DND-41 (cell line): ENCODE measurements around the gene TTLL10.
A peak's percentile ranks its signal among the peaks of the same experiment; 100 is the strongest.

ENCODE experiments used
- ATAC-seq: fragments of 200-7000 bp; cut with Tn5 transposase; 3 replicates; pipeline ENCODE4 v1.9.1; 2021; ENCODE audit warnings: low read depth; ENCODE audit not compliant: insufficient read depth
- DNase-seq: peaks from one replicate; pipeline ENCODE4 v3.0.0-alpha.2; 2020
- H2AFZ ChIP-seq: 2 replicates; pipeline ENCODE4 v1.6.0; 2012; ENCODE audit warnings: low read depth, low read length
- H3K27ac ChIP-seq: 2 replicates; pipeline ENCODE4 v1.5.1; 2012; ENCODE audit warnings: low read length, inconsistent platforms
- H3K27me3 ChIP-seq: fragments of 200-600 bp; sonication (generic); 2 replicates; pipeline ENCODE4 v1.6.0; 2012; ENCODE audit warnings: low read length, mild to moderate bottlenecking, inconsistent platforms; ENCODE audit not compliant: insufficient read depth, poor library complexity
- H3K36me3 ChIP-seq: 2 replicates; pipeline ENCODE4 v1.5.1; 2012; ENCODE audit warnings: low read length, inconsistent platforms; ENCODE audit not compliant: insufficient read depth
- H3K4me1 ChIP-seq: 2 replicates; pipeline ENCODE4 v1.5.1; 2012; ENCODE audit warnings: mild to moderate bottlenecking, low read length; ENCODE audit not compliant: insufficient read depth
- H3K4me2 ChIP-seq: 2 replicates; pipeline ENCODE4 v1.6.0; 2012; ENCODE audit warnings: mild to moderate bottlenecking, moderate library complexity, low read length, inconsistent platforms; ENCODE audit not compliant: insufficient read depth
- H3K4me3 ChIP-seq, 2 experiments: fragments of 200-600 bp in 1 of 2; shearing (Covaris generic) in 1 of 2; 2 replicates each; pipeline ENCODE4 v1.5.1; 2012 to 2016; ENCODE audit warnings: inconsistent platforms in 2 of 2, low read length in 2 of 2, mild to moderate bottlenecking in 2 of 2, low read depth in 1 of 2, moderate library complexity in 1 of 2
- H3K79me2 ChIP-seq: 2 replicates; pipeline ENCODE4 v1.6.0; 2012; ENCODE audit warnings: low read length, inconsistent platforms; ENCODE audit not compliant: insufficient read depth
- H3K9ac ChIP-seq: 2 replicates; pipeline ENCODE4 v1.6.0; 2012; ENCODE audit warnings: low read depth, mild to moderate bottlenecking, inconsistent platforms, low read length, moderate library complexity
- H3K9me3 ChIP-seq: 2 replicates; pipeline ENCODE4 v1.5.1; 2012; ENCODE audit warnings: low read length, moderate library complexity, mild to moderate bottlenecking, inconsistent platforms; ENCODE audit not compliant: insufficient read depth, severe bottlenecking
- H4K20me1 ChIP-seq: 2 replicates; pipeline ENCODE4 v1.6.0; 2012; ENCODE audit warnings: low read length; ENCODE audit not compliant: insufficient read depth
- EZH2 ChIP-seq: IDR thresholded peaks from 3 replicates; pipeline ENCODE4 v1.6.1; 2012; ENCODE audit warnings: borderline replicate concordance, low read depth, mild to moderate bottlenecking, moderate library complexity, low read length, inconsistent platforms; ENCODE audit not compliant: severe bottlenecking
- TF ChIP-seq, protein P1 (sequence below): IDR thresholded peaks from 2 replicates; pipeline ENCODE4 v1.5.1; 2012; ENCODE audit warnings: borderline replicate concordance, low read length, moderate library complexity, mild to moderate bottlenecking; ENCODE audit not compliant: poor library complexity, severe bottlenecking; ENCODE audit errors: extremely low read depth

TTLL10 gene

DNA sequence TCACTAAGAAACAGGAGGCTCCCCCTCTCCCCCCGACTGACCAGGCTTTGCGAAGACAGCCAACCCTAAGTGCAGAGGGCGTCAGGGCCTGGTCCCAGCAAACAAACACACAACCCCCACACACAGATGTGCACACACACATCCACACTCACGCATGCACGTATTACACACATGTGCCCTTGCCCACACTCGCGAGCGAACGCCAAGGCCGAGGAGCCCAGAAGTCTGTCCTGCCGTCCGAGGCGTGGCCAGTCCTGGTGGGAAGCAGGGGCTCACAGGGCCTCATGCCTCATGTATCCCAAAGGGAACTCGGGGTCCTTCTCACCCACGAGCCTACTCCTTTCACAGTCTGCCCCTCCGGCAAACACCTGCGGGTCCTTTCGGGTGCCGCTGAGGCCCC lies 56.1 kb downstream of the TTLL10 start:
- TF ChIP-seq, protein P1, sequence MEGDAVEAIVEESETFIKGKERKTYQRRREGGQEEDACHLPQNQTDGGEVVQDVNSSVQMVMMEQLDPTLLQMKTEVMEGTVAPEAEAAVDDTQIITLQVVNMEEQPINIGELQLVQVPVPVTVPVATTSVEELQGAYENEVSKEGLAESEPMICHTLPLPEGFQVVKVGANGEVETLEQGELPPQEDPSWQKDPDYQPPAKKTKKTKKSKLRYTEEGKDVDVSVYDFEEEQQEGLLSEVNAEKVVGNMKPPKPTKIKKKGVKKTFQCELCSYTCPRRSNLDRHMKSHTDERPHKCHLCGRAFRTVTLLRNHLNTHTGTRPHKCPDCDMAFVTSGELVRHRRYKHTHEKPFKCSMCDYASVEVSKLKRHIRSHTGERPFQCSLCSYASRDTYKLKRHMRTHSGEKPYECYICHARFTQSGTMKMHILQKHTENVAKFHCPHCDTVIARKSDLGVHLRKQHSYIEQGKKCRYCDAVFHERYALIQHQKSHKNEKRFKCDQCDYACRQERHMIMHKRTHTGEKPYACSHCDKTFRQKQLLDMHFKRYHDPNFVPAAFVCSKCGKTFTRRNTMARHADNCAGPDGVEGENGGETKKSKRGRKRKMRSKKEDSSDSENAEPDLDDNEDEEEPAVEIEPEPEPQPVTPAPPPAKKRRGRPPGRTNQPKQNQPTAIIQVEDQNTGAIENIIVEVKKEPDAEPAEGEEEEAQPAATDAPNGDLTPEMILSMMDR: no peak
- no peak for TF ChIP-seq EZH2
- no peak for ATAC-seq
- peaks cover 67% of the 10 kb centered on the region for H4K20me1 ChIP-seq
- H3K27ac ChIP-seq: peak overlapping the region; percentile 12; the same call in 1 of the 2 replicates
- H3K79me2 ChIP-seq: peaks cover 94% of the 10 kb centered on the region
- peaks cover 39% of the 10 kb centered on the region for H3K4me1 ChIP-seq
- H3K4me3 ChIP-seq: peak overlapping the region in 1 of 2 experiments; percentile 99; a peak in 2 of 4 replicates
- peaks cover 78% of the 10 kb centered on the region for H3K36me3 ChIP-seq
- peak overlapping the region; percentile 98 for H3K9ac ChIP-seq
- no peak overlapping the region for H2AFZ ChIP-seq
- no peak for DNase-seq
- no peaks in the 10 kb centered on the region for H3K9me3 ChIP-seq
- H3K27me3 ChIP-seq: no peaks in the 10 kb centered on the region
- peak overlapping the region; percentile 91 for H3K4me2 ChIP-seq

DNA sequence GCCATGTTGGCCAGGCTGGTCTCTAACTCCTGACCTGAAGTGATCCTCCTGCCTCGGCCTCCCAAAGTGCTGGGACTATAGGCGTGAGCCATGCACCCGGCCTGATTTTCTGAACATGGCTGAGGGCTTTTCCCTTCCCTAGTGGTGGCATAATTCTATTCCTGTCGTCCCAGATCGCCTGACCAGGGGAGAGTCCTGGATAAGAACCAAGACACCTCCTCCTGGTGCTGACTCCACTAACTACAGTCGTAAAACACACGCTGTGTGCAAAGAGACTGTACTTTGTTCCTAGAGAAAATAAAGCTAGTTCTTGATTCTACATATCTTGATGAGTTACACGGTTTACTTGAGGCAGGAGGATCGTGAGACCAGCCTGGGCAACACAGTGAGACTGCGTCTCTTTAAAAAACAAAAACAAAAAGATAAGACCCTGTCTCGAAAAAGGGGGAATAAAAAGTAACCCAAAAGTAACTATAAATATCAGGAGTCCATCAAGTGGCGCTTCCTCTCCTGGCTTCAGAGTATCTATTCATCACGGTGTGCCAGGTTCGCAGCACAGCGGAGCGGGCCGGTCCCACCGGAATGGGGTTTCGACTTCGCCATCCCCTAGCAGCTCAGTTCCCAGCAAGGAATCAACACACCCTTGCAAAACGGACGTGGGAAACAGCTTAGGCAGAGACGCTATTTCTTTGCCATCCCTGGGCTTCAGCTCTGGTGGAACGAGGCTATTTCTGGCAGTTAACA lies 57.1 kb downstream of the TTLL10 start:
- Histone ChIP-seq H3K9ac (peak overlapping the region; percentile 98), H3K36me3 (peaks cover 73% of the 10 kb centered on the region), H4K20me1 (peaks cover 67% of the 10 kb centered on the region), H2AFZ (peak overlapping the region; percentile 97), H3K27me3 (no peaks in the 10 kb centered on the region), H3K9me3 (no peaks in the 10 kb centered on the region), H3K4me1 (peaks cover 39% of the 10 kb centered on the region), H3K4me2 (peak overlapping the region; percentile 91), H3K79me2 (peaks cover 86% of the 10 kb centered on the region), H3K4me3 (peak overlapping the region; percentile 94 to 99), H3K27ac (peak overlapping the region; percentile 88)
- ATAC-seq (peak; percentile 15; the same call in 1 of the 3 replicates), DNase-seq (peak; percentile 41)
- TF ChIP-seq, protein P1: peak; percentile 20
- no peak for TF ChIP-seq EZH2

DNA sequence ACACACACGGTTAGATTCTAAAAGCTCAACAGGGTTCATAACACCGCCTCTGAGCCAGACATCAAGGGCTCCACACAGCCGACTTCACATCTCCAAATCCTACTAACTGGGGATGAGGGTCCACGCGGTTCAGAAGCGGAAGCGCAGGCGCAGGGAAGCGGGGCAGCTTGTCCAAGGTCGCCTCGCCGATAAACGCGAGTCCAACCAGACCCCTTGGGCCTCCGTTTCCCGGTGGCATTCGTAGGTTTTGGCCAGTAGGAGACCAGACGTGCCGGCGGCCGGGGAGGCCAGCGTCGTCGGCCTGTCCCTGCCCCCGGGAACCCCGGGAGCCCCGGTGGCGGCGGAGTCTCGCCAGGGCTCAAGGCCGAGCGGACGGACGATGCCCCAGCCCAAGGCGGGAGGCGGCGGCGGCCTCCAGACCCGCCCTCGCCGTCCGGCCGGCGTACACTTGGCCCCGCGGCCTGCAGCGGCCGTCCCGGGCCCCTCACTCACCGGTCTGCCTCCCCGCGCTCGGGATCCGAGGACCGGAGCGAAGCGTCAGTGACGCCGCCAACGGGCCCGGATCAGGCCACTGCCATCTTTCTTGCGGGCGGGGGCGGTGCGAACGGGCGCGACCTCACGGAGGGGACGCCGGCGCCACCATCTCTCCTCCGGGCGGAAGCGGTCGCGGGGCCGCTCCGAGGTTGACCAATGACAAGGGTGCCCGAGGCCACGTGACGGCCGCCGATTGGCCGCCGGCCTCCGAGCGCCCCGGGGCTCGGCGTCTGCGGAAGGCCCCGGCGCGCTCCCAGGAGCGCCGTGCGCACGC lies 57.9 kb downstream of the TTLL10 start, which contains the start of gene SDF4:
TSS of gene SDF4 (minus strand) at position 602 of the 808 bp plus-strand sequence. CDS start 3,229 bp downstream, outside the sequence.
- peaks cover 67% of the 10 kb centered on the region for H4K20me1 ChIP-seq
- H3K4me1 ChIP-seq: peaks cover 39% of the 10 kb centered on the region
- ATAC-seq (peak; percentile 93), DNase-seq (peak; percentile 97)
- peak within 1 kb of the TSS; percentile 99 for H3K4me2 ChIP-seq
- H2AFZ ChIP-seq: peak within 1 kb of the TSS; percentile 97
- TF ChIP-seq EZH2: no peak
- TF ChIP-seq, protein P1: no peak
- H3K27ac ChIP-seq: peak within 1 kb of the TSS; percentile 88
- peaks cover 65% of the 10 kb centered on the region for H3K36me3 ChIP-seq
- H3K27me3 ChIP-seq: no peaks in the 10 kb centered on the region
- H3K79me2 ChIP-seq: peaks cover 78% of the 10 kb centered on the region
- peak within 1 kb of the TSS; percentile 98 for H3K9ac ChIP-seq
- peak within 1 kb of the TSS; percentile 94 to 99 for H3K4me3 ChIP-seq
- H3K9me3 ChIP-seq: no peaks in the 10 kb centered on the region
